Measurements from ENCODE around the gene NEGR1.

- no peak for TF ChIP-seq CTCF (IDR thresholded peaks at IDR 0.05)
- TF ChIP-seq POLR2A (IDR thresholded peaks at IDR 0.05) = no peak
- no peak for TF ChIP-seq POLR2AphosphoS5 (IDR thresholded peaks at IDR 0.05)
- TF ChIP-seq EP300 (IDR thresholded peaks at IDR 0.05) = no peak
These were observed 625.4 kb downstream of the NEGR1 start for GRCh38 chr1:71656902-71657301.

Data from stomach (tissue), 4 donors.